HepG2 (cell line): ENCODE measurements around the gene EXOC1. TPM values are rescaled to one million over a fixed set of nuclear protein-coding genes. Genes with fewer than 3 reads are reported as not detected.

Experiments
- ATAC-seq: fragments of 200-7000 bp; cut with Tn5 transposase; 3 replicates; pipeline ENCODE4 v1.9.1; 2020; ENCODE audit warnings: mild to moderate bottlenecking, moderate library complexity
- Bru-seq: library from RNA; stranded (reverse); fragments of 400-500 nt; gene quantifications from one replicate; lab custom pipeline; 2021; lab: Mats Ljungman, UMichigan
- BruChase-seq, 2 experiments: library from RNA; stranded (reverse); fragments of 400-500 nt; gene quantifications; one replicate each; lab custom pipeline; 2021; lab: Mats Ljungman, UMichigan
- BruUV-seq: library from RNA; stranded (reverse); fragments of 400-500 nt; replicated peaks from 2 replicates; lab custom pipeline; 2021; lab: Mats Ljungman, UMichigan
- CTCF ChIA-PET: fragments of 300-600 bp; formaldehyde crosslinking; extraction: SDS; loops from one replicate; lab custom pipeline; 2021; ENCODE audit warnings: low total read pairs, inconsistent platforms, low intra/inter-chr PET ratio; lab: Yijun Ruan, JAX
- POLR2A ChIA-PET: fragments of 350-600 bp; sonication (Branson Sonifier 250); formaldehyde crosslinking; loops from one replicate; lab custom pipeline; 2020; ENCODE audit warnings: antibody characterized with exemption, inconsistent platforms; lab: Yijun Ruan, JAX
- DNase-seq: peaks from one replicate; pipeline ENCODE4 v3.0.0-alpha.2; 2015; ENCODE audit warnings: low spot score
- FAIRE-seq: peaks from 3 replicates; lab custom pipeline; 2011; peaks lifted over from hg19 to GRCh38; lab: Jason Lieb, UNC
- H2AFZ ChIP-seq: one replicate; pipeline ENCODE4 v1.6.1; 2011; ENCODE audit warnings: low read length, inconsistent platforms
- H3K27ac ChIP-seq: fragments of 300-600 bp; 3 replicates; pipeline ENCODE4 v1.8.0; 2011; ENCODE audit warnings: mixed run types, mild to moderate bottlenecking, mixed read lengths, low read length, inconsistent platforms; ENCODE audit not compliant: insufficient read depth; ENCODE audit errors: extremely low read length
- H3K27me3 ChIP-seq, 2 experiments: fragments of 200-600 bp in 1 of 2; 2 replicates in 1 of 2; 3 replicates in 1 of 2; pipeline versions ENCODE4 v1.6.0 to v1.8.0; 2011; ENCODE audit warnings: low read length in 2 of 2, mild to moderate bottlenecking in 2 of 2, moderate library complexity in 2 of 2, inconsistent platforms in 1 of 2; ENCODE audit not compliant: insufficient read depth in 2 of 2, control insufficient read depth in 1 of 2
- H3K36me3 ChIP-seq, 2 experiments: fragments of 200-600 bp in 1 of 2; replicated peaks in 1 of 2; 2 replicates in 1 of 2; 3 replicates in 1 of 2; pipeline versions ENCODE4 v1.5.1 to v1.8.0; 2011; ENCODE audit warnings: low read length in 2 of 2, inconsistent platforms in 1 of 2; ENCODE audit not compliant: insufficient read depth in 2 of 2, control insufficient read depth in 1 of 2
- H3K4me1 ChIP-seq: 2 replicates; pipeline ENCODE4 v1.5.1; 2012; ENCODE audit warnings: low read length, inconsistent platforms; ENCODE audit not compliant: insufficient read depth
- H3K4me2 ChIP-seq: 2 replicates; pipeline ENCODE4 v1.6.0; 2011; ENCODE audit warnings: low read depth, low read length, inconsistent platforms
- H3K4me3 ChIP-seq, 3 experiments: fragments of 200-600 bp in 1 of 3; sonication (generic), shearing (Covaris generic) in 1 of 3; replicated peaks in 1 of 3; 2 replicates each; pipeline ENCODE4 v1.5.1; 2011 to 2016; ENCODE audit warnings: low read length in 3 of 3, inconsistent platforms in 2 of 3, low read depth in 2 of 3, mild to moderate bottlenecking in 2 of 3, control low read depth in 1 of 3, mixed read lengths in 1 of 3; ENCODE audit not compliant: insufficient read depth in 1 of 3
- H3K79me2 ChIP-seq: one replicate; pipeline ENCODE4 v1.6.1; 2011; ENCODE audit warnings: low read length, inconsistent platforms; ENCODE audit not compliant: insufficient read depth
- H3K9ac ChIP-seq: 2 replicates; pipeline ENCODE4 v1.6.0; 2011; ENCODE audit warnings: mild to moderate bottlenecking, low read depth, low read length, inconsistent platforms; ENCODE audit not compliant: insufficient read depth
- H3K9me3 ChIP-seq: 2 replicates; pipeline ENCODE4 v1.5.1; 2012; ENCODE audit warnings: mild to moderate bottlenecking, low read length
- H4K20me1 ChIP-seq: 2 replicates; pipeline ENCODE4 v1.6.0; 2011; ENCODE audit warnings: inconsistent platforms, mild to moderate bottlenecking, low read length, moderate library complexity; ENCODE audit not compliant: insufficient read depth
- ATAD3A ChIP-seq: sonication (generic); formaldehyde crosslinking; IDR thresholded peaks from 2 replicates; pipeline ENCODE4 v1.4.0; 2020; ENCODE audit warnings: missing genetic modification reagents
- KMT2B ChIP-seq: IDR thresholded peaks from 2 replicates; pipeline ENCODE4 v1.6.1; 2016; ENCODE audit warnings: missing genetic modification reagents, missing compliant biosample characterization
- MYC ChIP-seq: sonication (generic); formaldehyde crosslinking; IDR thresholded peaks from 2 replicates; pipeline ENCODE4 v1.9.0; 2021; ENCODE audit warnings: missing genetic modification reagents, borderline replicate concordance
- SETDB1 ChIP-seq: sonication (generic); formaldehyde crosslinking; IDR thresholded peaks from 2 replicates; pipeline ENCODE4 v1.5.1; 2020; ENCODE audit warnings: missing genetic modification reagents, mild to moderate bottlenecking, borderline replicate concordance
- WGBS: methylation state at CpG from one replicate; pipeline ENCODE4 v1.1.6; 2017; ENCODE audit warnings: low lambda C conversion rate; 5-methylcytosine and 5-hydroxymethylcytosine counted together
- in situ Hi-C: cut with HindIII; loops from 2 replicates; pipeline ENCODE4 v1.10.0; 2017; ENCODE audit warnings: low pct_unique_long_range_greater_than_20kb; ENCODE audit not compliant: extremely low pct_ligation_motif_present
- intact Hi-C: fragments of 100-400 bp; cut with micrococcal nuclease; formaldehyde crosslinking; loops from one replicate; pipeline ENCODE4 v1.10.0; 2022; ENCODE audit not compliant: unreplicated experiment
- long read RNA-seq, 2 experiments: library from RNA in 1 of 2; library from polyadenylated mRNA in 1 of 2; stranded (forward) in 1 of 2; unstranded in 1 of 2; transcript quantifications; one replicate each; pipeline ENCODE4 v2.0.0, GENCODE V29; 2019 to 2022
- polyA minus RNA-seq, 3 experiments: library from RNA; depleted of rRNA, polyadenylated mRNA; stranded (reverse); fragments of >200 nt; gene quantifications; 2 replicates each; pipeline ENCODE4 v1.2.3, GENCODE V29; 2011; ENCODE audit warnings: low replicate concordance in 1 of 3
- polyA plus RNA-seq, 8 experiments: library from polyadenylated mRNA; depleted of rRNA in 3 of 8; stranded (reverse) in 7 of 8; unstranded in 1 of 8; fragments of >200 nt; fragmentation: Illumina TruSeq in 4 of 8; extraction: Trizol in 4 of 8; gene quantifications; 2 replicates each; pipeline versions ENCODE4 v1.2.1 to v1.2.3, GENCODE V29; 2011 to 2016; ENCODE audit warnings: low read depth in 4 of 8, missing spikeins in 1 of 8, mixed read lengths in 1 of 8; ENCODE audit not compliant: insufficient read depth in 1 of 8
- total RNA-seq, 5 experiments: library from RNA; depleted of rRNA; stranded (reverse); fragments of >200 nt; fragmentation: Illumina TruSeq; extraction: Trizol; gene quantifications; 2 replicates each; pipeline ENCODE4 v1.2.3, GENCODE V29; 2016; ENCODE audit warnings: low read depth in 1 of 5
- TF ChIP-seq, protein P1 (sequence below): sonication (generic); formaldehyde crosslinking; IDR thresholded peaks from 2 replicates; pipeline ENCODE4 v1.5.0; 2020; ENCODE audit warnings: mild to moderate bottlenecking, missing genetic modification reagents, moderate library complexity
- TF ChIP-seq, protein P2 (sequence below): IDR thresholded peaks from 2 replicates; pipeline ENCODE4 v1.6.1; 2016; ENCODE audit warnings: low read depth, missing genetic modification reagents, missing compliant biosample characterization

The EXOC1 gene, protein sequence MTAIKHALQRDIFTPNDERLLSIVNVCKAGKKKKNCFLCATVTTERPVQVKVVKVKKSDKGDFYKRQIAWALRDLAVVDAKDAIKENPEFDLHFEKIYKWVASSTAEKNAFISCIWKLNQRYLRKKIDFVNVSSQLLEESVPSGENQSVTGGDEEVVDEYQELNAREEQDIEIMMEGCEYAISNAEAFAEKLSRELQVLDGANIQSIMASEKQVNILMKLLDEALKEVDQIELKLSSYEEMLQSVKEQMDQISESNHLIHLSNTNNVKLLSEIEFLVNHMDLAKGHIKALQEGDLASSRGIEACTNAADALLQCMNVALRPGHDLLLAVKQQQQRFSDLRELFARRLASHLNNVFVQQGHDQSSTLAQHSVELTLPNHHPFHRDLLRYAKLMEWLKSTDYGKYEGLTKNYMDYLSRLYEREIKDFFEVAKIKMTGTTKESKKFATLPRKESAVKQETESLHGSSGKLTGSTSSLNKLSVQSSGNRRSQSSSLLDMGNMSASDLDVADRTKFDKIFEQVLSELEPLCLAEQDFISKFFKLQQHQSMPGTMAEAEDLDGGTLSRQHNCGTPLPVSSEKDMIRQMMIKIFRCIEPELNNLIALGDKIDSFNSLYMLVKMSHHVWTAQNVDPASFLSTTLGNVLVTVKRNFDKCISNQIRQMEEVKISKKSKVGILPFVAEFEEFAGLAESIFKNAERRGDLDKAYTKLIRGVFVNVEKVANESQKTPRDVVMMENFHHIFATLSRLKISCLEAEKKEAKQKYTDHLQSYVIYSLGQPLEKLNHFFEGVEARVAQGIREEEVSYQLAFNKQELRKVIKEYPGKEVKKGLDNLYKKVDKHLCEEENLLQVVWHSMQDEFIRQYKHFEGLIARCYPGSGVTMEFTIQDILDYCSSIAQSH
- total RNA-seq (2016; rRNA removed; fragmentation: Illumina TruSeq; extraction: Trizol) (18.4 and 23.8 TPM in 2 replicates), polyA plus RNA-seq (2011; rRNA removed) (8.9 and 9.1 TPM in 2 replicates), polyA minus RNA-seq (2011; rRNA and poly(A)+ RNA removed; ENCODE audit: low replicate concordance) (4.7 and 4.9 TPM in 2 replicates), Bru-seq, nascent RNA (percentile 65 among the genes with signal in this experiment), BruChase-seq, experiment 1, labeled RNA remaining after a 6-hour chase (percentile 65 among the genes with signal in this experiment), BruChase-seq, experiment 2, labeled RNA remaining after a 2-hour chase (percentile 69 among the genes with signal in this experiment)
- 2.5 and 4.4 TPM in 2 replicates for total RNA-seq (2016; cell fraction: cytosol; rRNA removed; fragmentation: Illumina TruSeq; extraction: Trizol; ENCODE audit: low read depth)
- total RNA-seq (2016; cell fraction: insoluble cytoplasmic fraction; rRNA removed; fragmentation: Illumina TruSeq; extraction: Trizol), result 19.0 and 23.6 TPM in 2 replicates
- total RNA-seq (2016; cell fraction: membrane; rRNA removed; fragmentation: Illumina TruSeq; extraction: Trizol), result 3.7 and 4.8 TPM in 2 replicates
- total RNA-seq (2016; cell fraction: nucleus; rRNA removed; fragmentation: Illumina TruSeq; extraction: Trizol), result 19.8 and 21.8 TPM in 2 replicates
- 2.7 and 3.6 TPM in 2 replicates for polyA plus RNA-seq (2011; cell fraction: cytosol; rRNA removed)
- 11.6 and 13.4 TPM in 2 replicates for polyA plus RNA-seq (2011; cell fraction: nucleus; rRNA removed)
- polyA plus RNA-seq (2012), result 8.7 and 10.0 TPM in 2 replicates
- polyA plus RNA-seq (2016; cell fraction: cytosol; fragmentation: Illumina TruSeq; extraction: Trizol; ENCODE audit: low read depth), result 0.62 and 0.75 TPM in 2 replicates
- 13.8 and 14.8 TPM in 2 replicates for polyA plus RNA-seq (2016; cell fraction: insoluble cytoplasmic fraction; fragmentation: Illumina TruSeq; extraction: Trizol; ENCODE audit: low read depth)
- polyA plus RNA-seq (2016; cell fraction: membrane; fragmentation: Illumina TruSeq; extraction: Trizol; ENCODE audit: low read depth), result 0.96 and 1.5 TPM in 2 replicates
- 23.3 and 24.3 TPM in 2 replicates for polyA plus RNA-seq (2016; cell fraction: nucleus; fragmentation: Illumina TruSeq; extraction: Trizol; ENCODE audit: insufficient read depth, low read depth)
- 5.8 and 6.6 TPM in 2 replicates for polyA minus RNA-seq (2011; cell fraction: cytosol; rRNA and poly(A)+ RNA removed)
- polyA minus RNA-seq (2011; cell fraction: nucleus; rRNA and poly(A)+ RNA removed), result 28.6 and 33.7 TPM in 2 replicates
- long read RNA-seq, experiment 1, partial matches to known transcripts, result 2 of 9 reads
- long read RNA-seq, experiment 1, other reads (novel, unspliced or antisense), result 4 of 9 reads
- long read RNA-seq, experiment 2, partial matches to known transcripts, result 12 of 20 reads
- long read RNA-seq, experiment 2, other reads (novel, unspliced or antisense), result 4 of 20 reads

DNA sequence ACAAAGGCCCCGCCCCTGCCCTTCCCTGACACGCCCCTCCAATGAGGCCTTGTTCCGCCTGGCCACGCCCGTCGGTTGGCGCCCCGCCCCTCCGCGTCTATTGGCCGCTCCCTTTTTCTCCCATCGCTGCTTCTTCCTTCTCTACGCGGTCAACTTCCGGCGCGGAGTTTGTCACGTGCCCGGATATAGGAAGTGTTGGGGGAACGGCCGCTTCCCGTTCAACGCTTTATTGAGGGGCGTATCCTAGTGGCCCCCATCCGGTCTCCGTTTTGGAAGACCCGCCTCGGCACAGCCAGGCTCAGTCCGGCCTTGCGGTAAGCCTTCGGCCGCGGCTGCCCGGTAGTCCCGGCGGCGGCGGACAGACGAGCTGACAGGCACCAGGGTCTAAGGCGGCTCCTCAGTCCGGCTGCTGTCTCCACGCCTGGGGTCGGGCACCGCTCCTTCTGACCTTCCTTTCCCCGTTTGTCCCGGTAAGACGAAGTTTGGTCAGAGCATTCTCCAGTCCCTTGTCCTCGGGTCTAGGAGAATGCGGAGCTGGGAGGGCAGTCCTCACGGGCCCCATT lies at the start of gene EXOC1:
Gene EXOC1 (plus strand): TSS at position 165 of the 563 bp plus-strand sequence. CDS start 4,676 bp downstream, outside the sequence.
- in situ Hi-C loops, result loop anchor here (25.0 kb wide), 1 partner anchor 466 kb away; the partner anchor contains the start of gene TMEM165
- peak; percentile 95 for ATAC-seq
- intact Hi-C loops, result loop anchor here (5.0 kb wide), 1 partner anchor 306 kb away; the partner anchor contains the start of gene CLOCK
- Histone ChIP-seq H3K4me3 (peak within 1 kb of the TSS; percentile 95 to 99 (median 97)), H3K9me3 (no peaks in the 10 kb centered on the region), H3K9ac (peak within 1 kb of the TSS; percentile 84), H2AFZ (peak within 1 kb of the TSS; percentile 73), H3K27ac (peak within 1 kb of the TSS; percentile 62), H3K27me3 (0 out of 5 replicates have a peak, but pooled peaks cover 0 to 2% of the 10 kb centered on the region in 2 experiments), H3K4me2 (peak within 1 kb of the TSS; percentile 92), H3K79me2 (peaks cover 9% of the 10 kb centered on the region), H4K20me1 (no peaks in the 10 kb centered on the region), H3K4me1 (peaks cover 57% of the 10 kb centered on the region), H3K36me3 (no peaks in the 10 kb centered on the region)
- BruUV-seq, result no TSS peak
- ChIA-PET POLR2A (interaction anchor here (1.0 kb wide), 1 partner anchor 458 kb away, joined by 4 read pairs; the partner anchor contains the start of gene TMEM165), CTCF (no interaction called here)
- DNase-seq, result peak; percentile 95
- under 1% methylated on average over 37 of the region's 50 CpGs for WGBS
- FAIRE-seq, result peak; percentile 86
- TF ChIP-seq KMT2B, result peak; percentile 96
- TF ChIP-seq SETDB1 (CRISPR knock-in tag), result no peak
- no peak for TF ChIP-seq ATAD3A (CRISPR knock-in tag)
- TF ChIP-seq MYC (CRISPR knock-in tag), result 0 out of 2 replicates have a peak, but pooled peaks have one; percentile 73
- TF ChIP-seq, protein P1, sequence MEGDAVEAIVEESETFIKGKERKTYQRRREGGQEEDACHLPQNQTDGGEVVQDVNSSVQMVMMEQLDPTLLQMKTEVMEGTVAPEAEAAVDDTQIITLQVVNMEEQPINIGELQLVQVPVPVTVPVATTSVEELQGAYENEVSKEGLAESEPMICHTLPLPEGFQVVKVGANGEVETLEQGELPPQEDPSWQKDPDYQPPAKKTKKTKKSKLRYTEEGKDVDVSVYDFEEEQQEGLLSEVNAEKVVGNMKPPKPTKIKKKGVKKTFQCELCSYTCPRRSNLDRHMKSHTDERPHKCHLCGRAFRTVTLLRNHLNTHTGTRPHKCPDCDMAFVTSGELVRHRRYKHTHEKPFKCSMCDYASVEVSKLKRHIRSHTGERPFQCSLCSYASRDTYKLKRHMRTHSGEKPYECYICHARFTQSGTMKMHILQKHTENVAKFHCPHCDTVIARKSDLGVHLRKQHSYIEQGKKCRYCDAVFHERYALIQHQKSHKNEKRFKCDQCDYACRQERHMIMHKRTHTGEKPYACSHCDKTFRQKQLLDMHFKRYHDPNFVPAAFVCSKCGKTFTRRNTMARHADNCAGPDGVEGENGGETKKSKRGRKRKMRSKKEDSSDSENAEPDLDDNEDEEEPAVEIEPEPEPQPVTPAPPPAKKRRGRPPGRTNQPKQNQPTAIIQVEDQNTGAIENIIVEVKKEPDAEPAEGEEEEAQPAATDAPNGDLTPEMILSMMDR (CRISPR knock-in tag), result no peak
- TF ChIP-seq, protein P2, sequence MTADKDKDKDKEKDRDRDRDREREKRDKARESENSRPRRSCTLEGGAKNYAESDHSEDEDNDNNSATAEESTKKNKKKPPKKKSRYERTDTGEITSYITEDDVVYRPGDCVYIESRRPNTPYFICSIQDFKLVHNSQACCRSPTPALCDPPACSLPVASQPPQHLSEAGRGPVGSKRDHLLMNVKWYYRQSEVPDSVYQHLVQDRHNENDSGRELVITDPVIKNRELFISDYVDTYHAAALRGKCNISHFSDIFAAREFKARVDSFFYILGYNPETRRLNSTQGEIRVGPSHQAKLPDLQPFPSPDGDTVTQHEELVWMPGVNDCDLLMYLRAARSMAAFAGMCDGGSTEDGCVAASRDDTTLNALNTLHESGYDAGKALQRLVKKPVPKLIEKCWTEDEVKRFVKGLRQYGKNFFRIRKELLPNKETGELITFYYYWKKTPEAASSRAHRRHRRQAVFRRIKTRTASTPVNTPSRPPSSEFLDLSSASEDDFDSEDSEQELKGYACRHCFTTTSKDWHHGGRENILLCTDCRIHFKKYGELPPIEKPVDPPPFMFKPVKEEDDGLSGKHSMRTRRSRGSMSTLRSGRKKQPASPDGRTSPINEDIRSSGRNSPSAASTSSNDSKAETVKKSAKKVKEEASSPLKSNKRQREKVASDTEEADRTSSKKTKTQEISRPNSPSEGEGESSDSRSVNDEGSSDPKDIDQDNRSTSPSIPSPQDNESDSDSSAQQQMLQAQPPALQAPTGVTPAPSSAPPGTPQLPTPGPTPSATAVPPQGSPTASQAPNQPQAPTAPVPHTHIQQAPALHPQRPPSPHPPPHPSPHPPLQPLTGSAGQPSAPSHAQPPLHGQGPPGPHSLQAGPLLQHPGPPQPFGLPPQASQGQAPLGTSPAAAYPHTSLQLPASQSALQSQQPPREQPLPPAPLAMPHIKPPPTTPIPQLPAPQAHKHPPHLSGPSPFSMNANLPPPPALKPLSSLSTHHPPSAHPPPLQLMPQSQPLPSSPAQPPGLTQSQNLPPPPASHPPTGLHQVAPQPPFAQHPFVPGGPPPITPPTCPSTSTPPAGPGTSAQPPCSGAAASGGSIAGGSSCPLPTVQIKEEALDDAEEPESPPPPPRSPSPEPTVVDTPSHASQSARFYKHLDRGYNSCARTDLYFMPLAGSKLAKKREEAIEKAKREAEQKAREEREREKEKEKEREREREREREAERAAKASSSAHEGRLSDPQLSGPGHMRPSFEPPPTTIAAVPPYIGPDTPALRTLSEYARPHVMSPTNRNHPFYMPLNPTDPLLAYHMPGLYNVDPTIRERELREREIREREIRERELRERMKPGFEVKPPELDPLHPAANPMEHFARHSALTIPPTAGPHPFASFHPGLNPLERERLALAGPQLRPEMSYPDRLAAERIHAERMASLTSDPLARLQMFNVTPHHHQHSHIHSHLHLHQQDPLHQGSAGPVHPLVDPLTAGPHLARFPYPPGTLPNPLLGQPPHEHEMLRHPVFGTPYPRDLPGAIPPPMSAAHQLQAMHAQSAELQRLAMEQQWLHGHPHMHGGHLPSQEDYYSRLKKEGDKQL (CRISPR knock-in tag), result no peak
